Astrocyte of the cerebellum (primary cell): Measurements from ENCODE around the gene CD4.

Source experiments
- DNase-seq: peaks from one replicate; pipeline ENCODE4 v3.0.0-alpha.2; 2011; ENCODE audit warnings: low read depth
- H3K4me3 ChIP-seq: 2 replicates; pipeline ENCODE4 v1.5.1; 2011; ENCODE audit warnings: mild to moderate bottlenecking, low read depth, low read length, moderate library complexity
- in situ Hi-C: cut with HindIII; loops from 2 replicates; pipeline ENCODE4 v1.10.0; 2017; ENCODE audit warnings: low sequenced_read_pairs
- TF ChIP-seq, protein P1 (sequence below): IDR thresholded peaks from 2 replicates; pipeline ENCODE4 v1.5.1; 2012; ENCODE audit warnings: low read length, low read depth, moderate library complexity, mild to moderate bottlenecking; ENCODE audit errors: missing control alignments

Gene CD4

DNA sequence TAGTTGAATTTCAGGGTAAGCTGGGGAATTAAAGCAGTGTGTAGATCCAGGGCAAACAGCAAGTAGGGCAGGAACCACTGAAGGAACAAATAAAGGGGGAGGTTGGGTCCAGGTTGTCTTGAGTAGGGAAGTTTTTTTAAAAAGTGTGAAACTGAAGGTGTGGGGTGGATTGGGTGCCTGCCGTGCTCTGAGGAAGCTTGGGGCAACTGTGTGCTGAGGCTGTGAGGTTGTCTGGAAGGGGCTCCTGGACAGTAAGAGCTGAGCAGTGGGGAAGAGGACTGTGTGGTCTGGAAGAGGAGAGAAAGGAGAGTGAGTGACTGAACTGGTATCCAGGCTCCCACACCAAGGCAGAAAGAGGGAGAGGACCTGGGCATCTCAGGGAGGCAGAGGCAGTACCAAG is 21.4 kb downstream of the CD4 start:
- in situ Hi-C loops = loop anchor here (5.0 kb wide), 1 partner anchor 43 kb away; the partner anchor contains the start of gene PTMS
- TF ChIP-seq, protein P1, sequence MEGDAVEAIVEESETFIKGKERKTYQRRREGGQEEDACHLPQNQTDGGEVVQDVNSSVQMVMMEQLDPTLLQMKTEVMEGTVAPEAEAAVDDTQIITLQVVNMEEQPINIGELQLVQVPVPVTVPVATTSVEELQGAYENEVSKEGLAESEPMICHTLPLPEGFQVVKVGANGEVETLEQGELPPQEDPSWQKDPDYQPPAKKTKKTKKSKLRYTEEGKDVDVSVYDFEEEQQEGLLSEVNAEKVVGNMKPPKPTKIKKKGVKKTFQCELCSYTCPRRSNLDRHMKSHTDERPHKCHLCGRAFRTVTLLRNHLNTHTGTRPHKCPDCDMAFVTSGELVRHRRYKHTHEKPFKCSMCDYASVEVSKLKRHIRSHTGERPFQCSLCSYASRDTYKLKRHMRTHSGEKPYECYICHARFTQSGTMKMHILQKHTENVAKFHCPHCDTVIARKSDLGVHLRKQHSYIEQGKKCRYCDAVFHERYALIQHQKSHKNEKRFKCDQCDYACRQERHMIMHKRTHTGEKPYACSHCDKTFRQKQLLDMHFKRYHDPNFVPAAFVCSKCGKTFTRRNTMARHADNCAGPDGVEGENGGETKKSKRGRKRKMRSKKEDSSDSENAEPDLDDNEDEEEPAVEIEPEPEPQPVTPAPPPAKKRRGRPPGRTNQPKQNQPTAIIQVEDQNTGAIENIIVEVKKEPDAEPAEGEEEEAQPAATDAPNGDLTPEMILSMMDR = no peak
- no peak overlapping the region for H3K4me3 ChIP-seq
- no peak for DNase-seq

DNA sequence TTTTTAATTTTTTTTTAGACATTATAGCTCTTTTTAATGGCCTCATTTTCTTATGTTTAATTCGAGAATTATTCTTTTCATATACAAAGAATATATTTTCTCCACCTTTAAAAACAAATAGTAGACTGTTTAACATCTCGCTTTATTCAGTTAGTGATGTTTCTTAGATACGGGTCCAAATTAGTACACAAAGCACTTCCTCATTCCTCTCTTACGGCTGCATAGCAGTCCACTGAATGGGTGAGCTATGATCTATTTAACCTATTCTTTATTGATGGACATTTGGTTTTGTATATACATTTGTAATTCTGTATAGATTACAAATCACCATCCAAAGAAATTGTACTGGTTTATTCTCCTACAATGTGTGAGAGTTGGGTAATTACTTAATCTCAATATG is 24.0 kb downstream of the CD4 start:
- TF ChIP-seq, protein P1 = no peak
- DNase-seq = no peak
- in situ Hi-C loops = loop anchor here (5.0 kb wide), 1 partner anchor 46 kb away; the partner anchor contains the start of gene PTMS
- H3K4me3 ChIP-seq = no peak overlapping the region

DNA sequence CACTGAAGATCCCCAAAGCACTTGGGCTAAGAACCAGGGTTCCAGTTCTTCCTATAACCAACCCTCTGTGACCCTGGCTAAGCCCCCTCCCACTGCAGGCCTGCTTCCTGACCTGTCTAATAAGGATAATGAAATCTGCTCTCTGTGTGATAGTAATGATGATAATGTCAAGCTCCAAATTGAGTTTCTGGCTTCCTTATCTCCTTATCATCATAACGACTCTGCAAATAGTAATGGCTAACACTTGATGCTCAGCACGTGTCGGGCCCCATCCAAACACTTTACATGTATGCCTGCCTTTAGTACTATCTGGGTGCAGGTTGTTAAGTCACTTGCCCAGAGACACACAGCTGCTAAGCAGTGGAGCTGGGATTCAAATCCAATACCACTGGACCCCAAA is 27.3 kb downstream of the CD4 start:
- DNase-seq = no peak
- TF ChIP-seq, protein P1 = no peak
- in situ Hi-C loops = no loop called here
- no peak overlapping the region for H3K4me3 ChIP-seq

DNA sequence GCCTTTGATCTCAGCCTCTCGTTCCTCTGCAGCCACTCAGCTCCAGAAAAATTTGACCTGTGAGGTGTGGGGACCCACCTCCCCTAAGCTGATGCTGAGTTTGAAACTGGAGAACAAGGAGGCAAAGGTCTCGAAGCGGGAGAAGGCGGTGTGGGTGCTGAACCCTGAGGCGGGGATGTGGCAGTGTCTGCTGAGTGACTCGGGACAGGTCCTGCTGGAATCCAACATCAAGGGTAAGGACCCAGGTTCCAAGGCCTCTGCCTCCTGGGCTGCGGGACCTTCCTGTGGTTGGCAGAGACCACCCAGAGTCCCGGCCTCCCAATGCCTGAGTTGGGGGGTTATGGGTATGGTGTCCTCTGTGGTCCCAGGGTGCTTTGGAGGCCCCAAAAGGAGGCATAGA is 27.8 kb downstream of the CD4 start:
- no peak for DNase-seq
- in situ Hi-C loops = no loop called here
- TF ChIP-seq, protein P1 = no peak
- H3K4me3 ChIP-seq = no peak overlapping the region

DNA sequence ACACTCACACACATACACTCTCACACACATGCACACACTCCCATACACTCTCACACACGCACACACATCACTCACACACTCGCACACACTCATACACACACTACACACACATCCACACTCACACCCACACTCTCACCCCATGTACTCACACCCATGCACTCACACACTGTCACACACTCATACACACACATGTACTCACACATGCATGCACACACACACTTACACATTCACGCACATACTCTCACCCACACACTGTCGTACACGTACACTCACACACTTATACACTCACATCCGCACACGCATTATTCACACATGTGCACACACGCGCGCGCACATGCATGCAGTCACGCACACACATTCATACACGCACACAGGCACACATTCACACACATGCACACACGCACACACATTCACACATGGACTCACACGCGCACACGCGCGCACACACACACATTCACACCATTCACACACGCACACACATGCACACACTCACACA is 28.4 kb downstream of the CD4 start:
- TF ChIP-seq, protein P1 = no peak
- H3K4me3 ChIP-seq = no peak overlapping the region
- in situ Hi-C loops = no loop called here
- no peak for DNase-seq

DNA sequence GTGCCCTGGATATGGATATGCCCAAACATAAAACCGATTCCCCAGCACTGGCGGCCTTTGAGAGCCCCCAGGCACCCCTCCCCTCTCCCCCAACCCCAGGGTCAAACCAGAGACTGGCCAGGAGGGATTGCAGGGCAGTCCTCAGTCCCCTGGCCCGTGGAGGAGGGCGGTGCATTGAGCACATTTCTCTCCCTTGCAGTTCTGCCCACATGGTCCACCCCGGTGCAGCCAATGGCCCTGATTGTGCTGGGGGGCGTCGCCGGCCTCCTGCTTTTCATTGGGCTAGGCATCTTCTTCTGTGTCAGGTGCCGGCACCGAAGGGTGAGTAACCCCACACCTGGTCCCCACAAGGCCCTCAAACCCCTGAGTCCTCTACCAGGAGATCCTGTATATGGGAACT is 28.9 kb downstream of the CD4 start:
- in situ Hi-C loops = no loop called here
- no peak overlapping the region for H3K4me3 ChIP-seq
- TF ChIP-seq, protein P1 = no peak
- DNase-seq = no peak
